Gastrocnemius medialis (tissue), 4 donors: ENCODE data around the gene MED26. TPM values are rescaled to one million over a fixed set of nuclear protein-coding genes. Genes with fewer than 3 reads are reported as not detected.
A peak's percentile ranks its signal among the peaks of the same experiment; 100 is the strongest.
"Not testable (repeated sequence)": the region's sequence is repeated elsewhere in the genome, so short reads cannot be mapped to it uniquely, and the experiment has no call there.

Experiments
- ATAC-seq, 2 donors: fragments of 150-250 bp; one replicate each; pipeline ENCODE4 v1.9.1; 2016
- DNase-seq, 2 donors: peaks; one replicate each; pipeline ENCODE4 v3.0.0-alpha.2; 2019
- H3K27ac ChIP-seq, 4 donors: fragments of 200-600 bp; sonication (generic); 1 replicate in 1 of 4; 2 replicates in 3 of 4; pipeline ENCODE4 v1.5.1; 2016 to 2018; ENCODE audit warnings: mild to moderate bottlenecking in 2 of 4, moderate library complexity in 1 of 4
- H3K27me3 ChIP-seq, 3 donors: fragments of 200-600 bp; sonication (generic) in 2 of 3; 1 replicate in 1 of 3; 2 replicates in 2 of 3; pipeline versions ENCODE4 v1.5.1 to v1.6.0; 2016 to 2019; ENCODE audit warnings: mild to moderate bottlenecking in 1 of 3, moderate library complexity in 1 of 3
- H3K36me3 ChIP-seq, 2 donors: fragments of 200-600 bp; sonication (generic) in 1 of 2; one replicate each; pipeline ENCODE4 v1.5.1; 2017 to 2018
- H3K4me1 ChIP-seq, 2 donors: fragments of 200-600 bp; sonication (generic) in 1 of 2; one replicate each; pipeline ENCODE4 v1.5.1; 2016 to 2017; ENCODE audit warnings: mild to moderate bottlenecking in 2 of 2
- H3K4me3 ChIP-seq, 4 donors: fragments of 200-600 bp; sonication (generic) in 3 of 4; 1 replicate in 1 of 4; 2 replicates in 3 of 4; pipeline ENCODE4 v1.5.1; 2016 to 2019; ENCODE audit warnings: mild to moderate bottlenecking in 2 of 4
- H3K9me3 ChIP-seq, 3 donors: fragments of 200-600 bp; sonication (generic) in 2 of 3; 1 replicate in 1 of 3; 2 replicates in 2 of 3; pipeline ENCODE4 v1.5.1; 2016 to 2019
- POLR2A ChIP-seq, 2 donors: fragments of 450-650 bp; IDR thresholded peaks; one replicate each; pipeline ENCODE4 v1.6.1; 2017; ENCODE audit warnings: antibody characterized with exemption in 2 of 2, mild to moderate bottlenecking in 2 of 2, moderate library complexity in 2 of 2
- in situ Hi-C, 4 donors: fragments of 200-750 bp; cut with MboI; loops; one replicate each; pipeline versions ENCODE4 v1.15.0 to v1.8.0; 2017; ENCODE audit warnings: low sequenced_read_pairs in 4 of 4
- intact Hi-C: fragments of 100-400 bp; cut with DNase I; formaldehyde crosslinking; loops from one replicate; pipeline ENCODE4 v1.15.1; 2023; ENCODE audit warnings: low total_unique reads
- total RNA-seq, 4 donors: library from RNA; depleted of rRNA; stranded (reverse); fragments of >200 nt; gene quantifications; one replicate each; pipeline versions ENCODE4 v1.1.0 to v1.2.3, GENCODE V29; 2016
- TF ChIP-seq, protein P1 (sequence below), 5 experiments: fragments of 450-650 bp in 3 of 5; fragments of 200-600 bp in 2 of 5; sonication (generic) in 2 of 5; IDR thresholded peaks in 4 of 5; conservative IDR thresholded peaks in 1 of 5; 1 replicate in 4 of 5; 2 replicates in 1 of 5; pipeline ENCODE4 v1.5.1; 2016 to 2019; ENCODE audit warnings: antibody characterized with exemption in 5 of 5, mild to moderate bottlenecking in 3 of 5, moderate library complexity in 3 of 5

The MED26 gene
- total RNA-seq, 4 donors from 2014 or later = 5.7 to 15.7 (median 9.4) TPM

DNA sequence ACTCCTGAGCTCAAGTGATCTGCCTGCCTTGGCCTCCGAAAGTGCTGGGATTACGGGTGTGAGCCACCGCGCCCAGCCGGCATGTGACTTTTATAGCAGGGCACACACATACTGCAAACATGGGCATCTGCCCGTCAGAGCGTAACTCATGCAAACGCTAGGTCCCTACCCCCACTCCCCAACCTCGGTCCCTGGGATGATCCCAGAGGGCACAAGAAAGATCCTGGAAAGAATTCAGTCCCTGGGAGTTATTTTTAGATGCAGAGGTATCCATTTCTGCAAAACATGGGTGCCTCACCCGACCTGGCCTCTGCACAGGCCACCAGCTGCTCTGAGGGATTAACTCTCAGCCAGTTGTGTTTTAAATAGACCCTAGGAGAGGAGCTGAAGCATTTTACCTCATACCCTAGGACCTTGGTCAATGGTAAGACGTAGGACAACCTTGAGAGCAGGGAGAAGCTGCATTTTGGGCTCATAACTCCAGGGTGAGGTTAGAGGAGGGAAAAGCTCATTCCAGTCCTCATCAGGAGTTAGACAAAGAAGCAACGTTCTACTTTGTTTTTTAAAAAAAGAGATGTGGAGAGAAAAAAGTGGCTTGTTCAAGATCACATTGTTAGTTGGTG, 43.8 kb upstream of the MED26 start:
- H3K4me3 ChIP-seq = no peak overlapping the region
- no peaks in the 10 kb centered on the region for H3K36me3 ChIP-seq
- DNase-seq (peak; percentile 91 to 97), ATAC-seq (peak; percentile 87)
- in situ Hi-C loops = no loop called here
- intact Hi-C loops = loop anchor here (1.0 to 5.0 kb wide), 3 partner anchors 59 to 1346 kb away; no protein-coding TSS in a partner anchor
- TF ChIP-seq, protein P1, sequence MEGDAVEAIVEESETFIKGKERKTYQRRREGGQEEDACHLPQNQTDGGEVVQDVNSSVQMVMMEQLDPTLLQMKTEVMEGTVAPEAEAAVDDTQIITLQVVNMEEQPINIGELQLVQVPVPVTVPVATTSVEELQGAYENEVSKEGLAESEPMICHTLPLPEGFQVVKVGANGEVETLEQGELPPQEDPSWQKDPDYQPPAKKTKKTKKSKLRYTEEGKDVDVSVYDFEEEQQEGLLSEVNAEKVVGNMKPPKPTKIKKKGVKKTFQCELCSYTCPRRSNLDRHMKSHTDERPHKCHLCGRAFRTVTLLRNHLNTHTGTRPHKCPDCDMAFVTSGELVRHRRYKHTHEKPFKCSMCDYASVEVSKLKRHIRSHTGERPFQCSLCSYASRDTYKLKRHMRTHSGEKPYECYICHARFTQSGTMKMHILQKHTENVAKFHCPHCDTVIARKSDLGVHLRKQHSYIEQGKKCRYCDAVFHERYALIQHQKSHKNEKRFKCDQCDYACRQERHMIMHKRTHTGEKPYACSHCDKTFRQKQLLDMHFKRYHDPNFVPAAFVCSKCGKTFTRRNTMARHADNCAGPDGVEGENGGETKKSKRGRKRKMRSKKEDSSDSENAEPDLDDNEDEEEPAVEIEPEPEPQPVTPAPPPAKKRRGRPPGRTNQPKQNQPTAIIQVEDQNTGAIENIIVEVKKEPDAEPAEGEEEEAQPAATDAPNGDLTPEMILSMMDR (IDR thresholded peaks at IDR 0.05 in 4 of 5, conservative IDR thresholded peaks at IDR 0.05 in 1 of 5) = peak in 1 of 5 experiments; percentile 19
- peak; percentile 58 to 75 for TF ChIP-seq POLR2A (IDR thresholded peaks at IDR 0.05)
- peak overlapping the region; percentile 100 for H3K27ac ChIP-seq
- no peaks in the 10 kb centered on the region for H3K27me3 ChIP-seq
- H3K4me1 ChIP-seq = peaks cover 44 to 52% of the 10 kb centered on the region in 2 donors
- H3K9me3 ChIP-seq = no peaks in the 10 kb centered on the region

DNA sequence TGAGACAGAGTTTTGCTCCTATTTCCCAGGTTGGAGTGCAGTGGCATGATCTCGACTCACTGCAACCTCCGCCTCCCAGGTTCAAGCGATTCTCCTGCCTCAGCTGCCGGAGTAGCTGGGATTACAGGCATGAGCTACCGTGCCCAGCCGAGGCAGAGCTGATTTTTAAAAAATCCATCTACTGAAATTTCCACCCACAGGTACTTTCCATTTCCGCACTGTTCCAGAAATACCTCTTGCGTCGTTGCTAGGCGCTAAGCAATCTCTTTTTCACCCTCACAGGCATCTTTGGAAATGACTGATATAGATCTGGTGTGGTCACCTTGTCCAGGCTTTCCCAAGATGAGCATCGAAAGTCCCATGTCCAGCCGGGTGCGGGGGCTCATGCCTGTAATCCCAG, 42.3 kb upstream of the MED26 start:
- H3K27me3 ChIP-seq = no peaks in the 10 kb centered on the region
- in situ Hi-C loops = no loop called here
- intact Hi-C loops = loop anchor here (2.0 to 5.0 kb wide), 2 partner anchors 57 to 1347 kb away; no protein-coding TSS in a partner anchor
- peaks cover 36 to 41% of the 10 kb centered on the region in 2 donors for H3K4me1 ChIP-seq
- H3K27ac ChIP-seq = peak overlapping the region; percentile 100
- H3K36me3 ChIP-seq = peaks cover 0 to 7% of the 10 kb centered on the region in 2 donors
- DNase-seq = no peak
- H3K4me3 ChIP-seq = no peak overlapping the region
- ATAC-seq = no peak
- no peak for TF ChIP-seq POLR2A (IDR thresholded peaks at IDR 0.05)
- TF ChIP-seq, protein P1 (IDR thresholded peaks at IDR 0.05 in 4 of 5, conservative IDR thresholded peaks at IDR 0.05 in 1 of 5) = no peak
- no peaks in the 10 kb centered on the region for H3K9me3 ChIP-seq

DNA sequence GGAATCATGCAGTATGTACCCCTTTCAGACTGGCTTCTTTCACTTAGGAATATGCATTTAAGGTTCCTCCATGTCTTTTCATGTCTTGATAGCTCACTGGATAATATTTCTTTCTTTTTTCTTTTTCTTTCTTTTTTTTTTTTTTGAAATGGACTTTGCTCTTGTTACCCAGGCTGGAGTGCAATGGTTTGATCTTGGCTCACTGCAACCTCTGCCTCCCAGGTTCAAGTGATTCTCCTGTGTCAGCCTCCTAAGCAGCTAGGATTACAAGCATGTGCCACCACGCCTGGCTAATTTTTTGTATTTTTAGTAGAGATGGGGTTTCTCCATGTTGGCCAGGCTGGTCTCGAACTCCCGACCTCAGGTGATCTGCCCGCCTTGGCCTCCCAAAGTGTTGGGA, 40.7 kb upstream of the MED26 start:
- H3K9me3 ChIP-seq, ATAC-seq, DNase-seq, in situ Hi-C loops, H3K27me3 ChIP-seq, intact Hi-C loops, H3K4me3 ChIP-seq, H3K36me3 ChIP-seq: not testable (repeated sequence)
- peak overlapping the region; percentile 100 for H3K27ac ChIP-seq
- peaks cover 39 to 42% of the 10 kb centered on the region in 2 donors for H3K4me1 ChIP-seq

DNA sequence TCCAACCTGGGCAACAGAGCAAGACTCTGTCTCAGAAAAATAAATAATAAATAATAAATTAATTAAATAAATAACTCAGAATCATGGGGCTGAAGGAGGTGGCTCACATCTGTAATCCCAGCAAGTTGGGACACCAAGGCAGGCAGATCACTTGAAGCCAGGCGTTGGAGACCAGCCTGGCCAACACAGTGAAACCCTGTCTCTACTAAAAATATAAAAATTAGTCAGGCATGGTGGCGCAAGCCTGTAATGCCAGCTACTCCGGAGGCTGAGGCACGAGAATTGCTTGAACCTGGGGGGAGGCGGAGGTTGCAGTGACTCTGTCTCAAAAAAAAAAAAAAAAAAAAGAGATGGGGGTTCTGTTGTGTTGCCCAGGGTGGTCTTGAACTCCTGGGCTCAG, 40.2 kb upstream of the MED26 start:
- H3K27ac ChIP-seq = peak overlapping the region; percentile 100
- no peak overlapping the region for H3K4me3 ChIP-seq
- H3K4me1 ChIP-seq = peaks cover 36 to 37% of the 10 kb centered on the region in 2 donors
- ATAC-seq (peak; percentile 36), DNase-seq (peak; percentile 74 to 88)
- no peaks in the 10 kb centered on the region for H3K9me3 ChIP-seq
- H3K27me3 ChIP-seq = no peaks in the 10 kb centered on the region
- in situ Hi-C loops (no loop called here), intact Hi-C loops (no loop called here)
- peaks cover 0 to 7% of the 10 kb centered on the region in 2 donors for H3K36me3 ChIP-seq
- TF ChIP-seq, protein P1 (IDR thresholded peaks at IDR 0.05 in 4 of 5, conservative IDR thresholded peaks at IDR 0.05 in 1 of 5) = no peak
- TF ChIP-seq POLR2A (IDR thresholded peaks at IDR 0.05) = peak; percentile 47 to 48

DNA sequence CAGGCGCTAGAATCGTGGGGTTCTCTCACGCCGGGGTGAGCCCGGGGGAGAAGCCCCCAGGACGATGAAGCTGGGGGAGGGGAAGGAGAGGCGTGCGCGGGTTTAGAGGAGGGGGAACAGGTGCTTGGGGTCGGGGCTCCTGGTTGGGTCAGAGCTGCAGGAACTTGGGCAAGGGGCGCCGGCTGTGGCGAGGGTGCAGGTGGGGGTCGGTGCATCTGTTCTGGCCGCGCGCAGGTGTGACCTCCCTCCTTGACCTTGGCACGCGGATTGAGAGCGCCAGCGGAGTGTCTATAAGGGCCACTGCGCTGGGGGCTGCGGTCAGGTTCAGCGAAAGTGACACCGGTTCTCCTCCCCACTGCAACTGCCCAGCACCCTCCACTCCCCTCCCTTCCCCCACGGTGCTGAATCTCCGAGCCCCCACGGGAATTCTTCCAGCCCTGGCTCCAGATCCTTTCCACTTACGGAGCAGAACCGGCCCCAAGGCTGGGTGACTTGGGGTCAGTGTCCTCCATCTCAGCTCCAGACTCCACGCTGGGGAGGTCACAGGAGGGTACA, 33.6 kb upstream of the MED26 start:
- DNase-seq (peak; percentile 64 to 95), ATAC-seq (peak; percentile 13 to 53)
- Histone ChIP-seq H3K4me3 (peak overlapping the region; percentile 84 to 95 (median 91)), H3K36me3 (peaks cover 0 to 20% of the 10 kb centered on the region in 2 donors), H3K9me3 (no peaks in the 10 kb centered on the region), H3K27me3 (no peaks in the 10 kb centered on the region), H3K27ac (peak overlapping the region; percentile 100), H3K4me1 (peaks cover 38 to 42% of the 10 kb centered on the region in 2 donors)
- intact Hi-C loops = loop anchor here (2.0 kb wide), 3 partner anchors 33 to 199 kb away; partner anchors contain the start of genes MED26 and SLC35E1
- TF ChIP-seq POLR2A (IDR thresholded peaks at IDR 0.05) = peak in 1 of 2 donors; percentile 3
- TF ChIP-seq, protein P1 (IDR thresholded peaks at IDR 0.05 in 4 of 5, conservative IDR thresholded peaks at IDR 0.05 in 1 of 5) = no peak
- in situ Hi-C loops = no loop called here
